HG03064 (cell line): ENCODE measurements around the gene ACBD6.
"Not testable (repeated sequence)": the region's sequence is repeated elsewhere in the genome, so short reads cannot be mapped to it uniquely, and the experiment has no call there.

Experiments
- ATAC-seq: cut with Tn5 transposase; IDR thresholded peaks from one replicate; pipeline ENCODE4 v1.9.1; 2021; ENCODE audit warnings: low read depth; ENCODE audit not compliant: unreplicated experiment

ACBD6 gene

DNA sequence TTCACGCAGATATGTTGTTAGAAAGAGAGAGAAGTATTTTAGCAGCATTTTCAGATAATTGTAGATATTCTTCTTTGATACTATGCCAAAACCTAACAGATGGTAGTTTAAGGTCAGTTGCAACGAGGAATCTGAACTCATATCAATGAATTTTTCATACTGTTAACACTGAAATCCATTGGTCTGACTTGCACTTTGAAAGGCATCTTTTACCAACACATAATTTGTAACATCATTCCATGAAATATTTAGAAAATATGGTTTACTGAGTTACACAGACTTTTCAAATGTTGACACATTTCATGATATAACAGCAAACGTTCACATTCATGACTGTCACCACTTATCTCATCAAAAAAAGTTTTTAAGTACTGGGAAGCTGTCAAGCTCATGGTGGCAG, 4.6 kb downstream of the ACBD6 start:
- no peak for ATAC-seq

DNA sequence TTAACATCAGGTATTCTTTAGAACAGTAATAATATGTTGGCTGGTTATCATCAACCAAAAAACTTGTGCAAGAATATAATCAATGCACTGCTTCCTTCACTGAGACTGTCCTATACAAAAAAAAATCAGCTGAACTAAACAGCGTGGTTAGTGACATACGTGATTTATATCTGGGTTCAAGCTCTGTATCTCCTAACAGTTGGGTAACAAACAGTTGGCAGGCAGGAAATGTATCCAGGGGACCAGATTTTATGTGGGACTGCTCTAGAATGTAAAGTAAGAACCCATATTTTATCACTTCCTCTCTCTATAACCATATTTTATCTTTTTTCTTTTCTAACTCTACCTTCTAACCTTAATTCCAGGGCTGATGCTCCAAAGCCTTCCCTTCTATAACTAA, 8.0 kb downstream of the ACBD6 start:
- ATAC-seq = no peak

DNA sequence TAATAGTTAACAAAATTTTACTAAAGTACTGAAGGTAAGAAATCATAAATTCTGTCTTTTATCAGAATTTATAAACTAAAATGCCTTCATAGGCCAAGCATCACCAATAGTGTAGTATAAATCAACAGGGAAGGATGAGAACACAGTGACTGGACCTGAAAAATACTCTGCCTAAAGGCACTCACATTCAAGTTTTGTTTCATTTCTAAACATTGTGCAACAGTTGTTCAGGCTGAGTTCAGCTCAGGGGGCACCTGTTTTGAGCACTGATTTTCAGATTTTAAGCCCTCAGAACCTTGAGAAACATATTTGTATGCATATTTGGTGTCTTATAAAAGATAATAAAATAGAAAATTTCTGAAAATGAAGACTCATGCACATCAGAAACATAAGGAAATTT, 12.4 kb downstream of the ACBD6 start:
- no peak for ATAC-seq

GRCh38 chr1:180489313-180489712, 13.1 kb downstream of the ACBD6 start:
- ATAC-seq = no peak

- ATAC-seq = no peak
These were observed 13.7 kb downstream of the ACBD6 start for GRCh38 chr1:180488661-180489060.

DNA sequence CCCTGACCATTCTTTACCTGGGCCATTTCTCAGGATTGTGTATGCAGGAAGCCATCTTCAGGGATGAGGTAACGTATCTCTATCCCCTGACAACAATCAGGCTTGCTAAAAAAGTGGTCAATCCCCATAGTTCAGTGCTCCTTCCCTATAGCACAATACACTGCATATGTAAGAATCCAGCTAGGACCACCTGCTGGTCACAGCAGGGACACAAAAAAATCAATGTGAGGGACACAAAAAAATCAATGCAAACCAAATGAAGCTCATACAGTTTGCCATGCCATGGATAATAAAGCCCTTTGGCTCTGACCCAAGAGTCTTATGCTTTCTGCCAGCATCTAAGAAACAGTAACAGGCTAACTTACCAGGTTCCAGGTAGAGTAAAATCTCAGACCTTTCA, 16.3 kb downstream of the ACBD6 start:
- no peak for ATAC-seq

DNA sequence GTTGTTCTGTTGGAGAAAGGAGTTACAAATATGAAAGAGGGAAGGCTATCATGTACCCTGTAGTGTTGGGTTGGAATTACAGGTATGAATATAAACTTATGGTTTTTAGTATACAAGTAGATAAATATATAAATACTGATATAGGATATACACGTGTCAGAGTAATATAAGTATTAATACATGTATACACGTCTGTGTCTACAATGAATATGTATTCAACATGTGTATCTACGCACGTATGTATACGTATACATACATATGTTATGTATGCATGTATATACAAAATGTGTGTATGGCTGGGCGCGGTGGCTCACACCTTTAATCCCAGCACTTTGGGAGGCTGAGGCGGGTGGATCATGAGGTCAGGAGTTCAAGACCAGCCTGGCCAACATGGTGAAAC, 17.9 kb downstream of the ACBD6 start:
- no peak for ATAC-seq

GRCh38 chr1:180482425-180483275, 19.7 kb downstream of the ACBD6 start:
- no peak for ATAC-seq

DNA sequence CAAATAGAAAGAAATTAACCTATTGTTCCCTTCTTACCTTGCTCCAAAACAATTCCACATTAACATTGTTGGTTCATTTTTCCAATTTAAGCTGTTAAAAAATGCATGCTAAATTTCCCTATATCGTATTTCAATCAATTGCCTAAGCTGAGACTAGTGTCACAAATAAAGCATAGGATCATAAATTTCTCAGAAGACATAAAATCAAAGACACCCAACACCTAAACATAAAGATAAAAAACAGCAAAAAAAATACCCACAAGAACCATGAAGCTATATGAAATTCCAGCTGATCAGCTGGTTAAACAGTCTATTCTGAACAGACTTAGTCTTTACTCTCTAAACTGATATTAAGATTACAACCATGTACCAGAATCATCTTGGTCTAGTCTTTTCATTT, 32.3 kb downstream of the ACBD6 start:
- ATAC-seq = no peak

DNA sequence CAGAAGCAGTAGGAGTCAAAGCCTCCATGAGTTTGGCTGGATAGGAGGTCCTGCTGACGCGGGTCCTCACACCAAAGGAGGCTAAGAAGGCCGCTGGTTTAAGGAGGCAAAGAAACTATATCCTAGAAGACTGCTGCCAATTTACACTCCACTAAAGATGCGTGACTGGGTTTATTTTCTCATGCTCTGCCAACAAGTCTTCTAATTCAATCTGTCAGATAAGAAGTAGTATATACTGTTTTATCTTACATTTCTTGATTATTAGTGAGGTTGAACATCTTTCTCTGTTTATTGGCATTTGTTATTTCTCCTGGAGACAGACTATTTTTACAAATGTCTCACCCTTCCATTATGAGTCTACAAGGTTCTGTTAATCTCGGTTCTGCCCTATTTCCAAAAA, 34.1 kb downstream of the ACBD6 start:
- ATAC-seq = no peak

GRCh38 chr1:180462102-180462501, 40.3 kb downstream of the ACBD6 start:
- ATAC-seq = no peak

GRCh38 chr1:180461682-180462081, 40.7 kb downstream of the ACBD6 start:
- not testable (repeated sequence) for ATAC-seq

DNA sequence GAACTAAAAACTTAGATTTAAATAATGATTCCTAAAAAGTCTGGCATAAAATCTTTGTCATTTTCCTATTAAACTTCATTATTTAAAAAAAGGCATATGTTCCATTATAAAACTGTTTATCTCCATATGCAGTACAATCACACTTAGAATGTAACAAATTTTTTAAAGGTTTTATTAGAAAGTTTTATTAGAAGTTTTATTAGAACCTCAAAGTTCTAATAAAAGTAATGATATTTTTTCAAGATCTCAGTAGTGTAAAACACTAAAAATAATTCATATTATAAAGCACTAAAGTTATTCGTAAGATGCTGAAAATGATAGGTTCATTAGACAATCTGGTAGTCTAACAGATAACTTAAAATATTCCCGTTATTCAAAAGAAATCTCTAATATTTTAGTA, 43.6 kb downstream of the ACBD6 start:
- ATAC-seq = no peak

- ATAC-seq = no peak
These were observed 46.2 kb downstream of the ACBD6 start for GRCh38 chr1:180456191-180456590.

- no peak for ATAC-seq
These were observed 50.9 kb downstream of the ACBD6 start for GRCh38 chr1:180451504-180451903.

- no peak for ATAC-seq
These were observed 57.9 kb downstream of the ACBD6 start for GRCh38 chr1:180444522-180444921.

DNA sequence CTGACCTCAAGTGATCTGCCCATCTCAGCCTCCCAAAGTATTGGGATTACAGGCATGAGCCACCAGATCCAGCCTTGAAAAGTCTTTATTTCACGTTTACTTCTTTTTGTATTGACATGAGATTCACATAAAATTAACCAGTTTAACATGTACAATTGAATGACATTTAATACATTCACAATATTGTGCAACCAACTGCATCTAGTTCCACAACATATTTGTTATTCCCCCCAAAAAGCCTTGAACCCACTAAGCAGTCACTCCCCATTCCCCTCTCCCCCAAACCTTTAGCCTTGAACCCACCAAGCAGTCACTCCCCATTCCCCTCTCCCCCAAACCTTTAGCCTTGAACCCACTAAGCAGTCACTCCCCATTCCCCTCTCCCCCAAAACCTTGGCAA, 62.0 kb downstream of the ACBD6 start:
- ATAC-seq = no peak

DNA sequence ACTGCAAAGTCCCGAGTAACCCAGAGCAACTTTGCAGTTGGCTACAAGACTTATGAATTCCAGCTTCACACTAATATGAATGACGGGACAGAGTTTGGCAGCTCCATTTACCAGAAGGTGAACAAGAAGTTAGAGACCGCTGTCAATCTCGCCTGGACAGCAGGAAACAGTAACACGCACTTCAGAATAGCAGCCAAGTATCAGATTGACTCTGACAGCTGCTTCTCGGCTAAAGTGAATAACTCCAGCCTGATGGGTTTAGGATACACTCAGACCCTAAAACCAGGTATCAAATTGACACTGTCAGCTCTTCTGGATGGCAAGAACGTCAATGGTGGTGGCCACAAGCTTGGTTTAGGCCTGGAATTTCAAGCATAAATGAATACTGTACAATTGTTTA, 66.8 kb downstream of the ACBD6 start:
- ATAC-seq = no peak

DNA sequence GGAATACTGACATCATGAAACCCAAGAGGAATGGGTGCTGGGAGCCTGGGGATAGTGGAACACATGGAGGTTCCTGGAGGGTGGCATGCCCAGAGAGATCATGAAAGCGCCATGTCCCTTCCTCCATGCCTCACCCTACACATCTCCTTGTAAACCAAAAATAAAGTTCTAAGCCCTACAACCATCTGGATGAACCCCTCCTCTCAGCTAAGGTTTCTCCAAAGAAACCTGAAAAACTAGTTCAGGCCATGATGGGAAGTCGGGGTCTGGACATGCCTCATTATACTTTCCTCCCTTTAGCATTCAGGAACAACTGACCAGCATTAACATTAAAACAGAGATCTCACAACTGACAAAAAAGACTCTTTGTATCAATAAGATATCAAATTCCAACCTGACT, 68.5 kb downstream of the ACBD6 start:
- ATAC-seq = no peak

GRCh38 chr1:180431683-180432082, 70.7 kb downstream of the ACBD6 start:
- ATAC-seq = no peak

GRCh38 chr1:180428782-180429695, 73.3 kb downstream of the ACBD6 start:
- ATAC-seq = no peak

- ATAC-seq = no peak
These were observed 76.4 kb downstream of the ACBD6 start for GRCh38 chr1:180425952-180426351.
